HL-60 (cell line): Measurements from ENCODE around the gene FSTL3.
A peak's percentile ranks its signal among the peaks of the same experiment; 100 is the strongest.

ENCODE experiments used
- CTCF ChIP-seq: IDR thresholded peaks from one replicate; pipeline ENCODE4 v1.5.1; 2011; ENCODE audit warnings: low read length, control low read depth, inconsistent platforms; ENCODE audit not compliant: insufficient read depth
- GABPA ChIP-seq: IDR thresholded peaks from 2 replicates; pipeline ENCODE4 v1.6.1; 2012; ENCODE audit warnings: low read depth
- POLR2AphosphoS5 ChIP-seq: IDR thresholded peaks from 2 replicates; pipeline ENCODE4 v1.6.1; 2012; ENCODE audit warnings: low read depth
- TF ChIP-seq, protein P1 (sequence below): IDR thresholded peaks from 2 replicates; pipeline ENCODE4 v1.6.1; 2012; ENCODE audit warnings: low read depth; ENCODE audit not compliant: insufficient replicate concordance

- TF ChIP-seq CTCF: no peak
- TF ChIP-seq, protein P1, sequence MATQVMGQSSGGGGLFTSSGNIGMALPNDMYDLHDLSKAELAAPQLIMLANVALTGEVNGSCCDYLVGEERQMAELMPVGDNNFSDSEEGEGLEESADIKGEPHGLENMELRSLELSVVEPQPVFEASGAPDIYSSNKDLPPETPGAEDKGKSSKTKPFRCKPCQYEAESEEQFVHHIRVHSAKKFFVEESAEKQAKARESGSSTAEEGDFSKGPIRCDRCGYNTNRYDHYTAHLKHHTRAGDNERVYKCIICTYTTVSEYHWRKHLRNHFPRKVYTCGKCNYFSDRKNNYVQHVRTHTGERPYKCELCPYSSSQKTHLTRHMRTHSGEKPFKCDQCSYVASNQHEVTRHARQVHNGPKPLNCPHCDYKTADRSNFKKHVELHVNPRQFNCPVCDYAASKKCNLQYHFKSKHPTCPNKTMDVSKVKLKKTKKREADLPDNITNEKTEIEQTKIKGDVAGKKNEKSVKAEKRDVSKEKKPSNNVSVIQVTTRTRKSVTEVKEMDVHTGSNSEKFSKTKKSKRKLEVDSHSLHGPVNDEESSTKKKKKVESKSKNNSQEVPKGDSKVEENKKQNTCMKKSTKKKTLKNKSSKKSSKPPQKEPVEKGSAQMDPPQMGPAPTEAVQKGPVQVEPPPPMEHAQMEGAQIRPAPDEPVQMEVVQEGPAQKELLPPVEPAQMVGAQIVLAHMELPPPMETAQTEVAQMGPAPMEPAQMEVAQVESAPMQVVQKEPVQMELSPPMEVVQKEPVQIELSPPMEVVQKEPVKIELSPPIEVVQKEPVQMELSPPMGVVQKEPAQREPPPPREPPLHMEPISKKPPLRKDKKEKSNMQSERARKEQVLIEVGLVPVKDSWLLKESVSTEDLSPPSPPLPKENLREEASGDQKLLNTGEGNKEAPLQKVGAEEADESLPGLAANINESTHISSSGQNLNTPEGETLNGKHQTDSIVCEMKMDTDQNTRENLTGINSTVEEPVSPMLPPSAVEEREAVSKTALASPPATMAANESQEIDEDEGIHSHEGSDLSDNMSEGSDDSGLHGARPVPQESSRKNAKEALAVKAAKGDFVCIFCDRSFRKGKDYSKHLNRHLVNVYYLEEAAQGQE: no peak
- TF ChIP-seq POLR2AphosphoS5: 0 out of 2 replicates have a peak, but pooled peaks have one; percentile 50
- TF ChIP-seq GABPA: no peak
Observed at GRCh38 chr19:703329-703650, 27.1 kb downstream of the FSTL3 start.
